Astrocyte (in vitro differentiated cells and primary cell): Measurements from ENCODE around the gene PI4KB. TPM values are rescaled to one million over a fixed set of nuclear protein-coding genes. Genes with fewer than 3 reads are reported as not detected.

Experiments used
- DNase-seq: peaks from one replicate; pipeline ENCODE4 v3.0.0-alpha.2; 2010; ENCODE audit warnings: low read depth
- FAIRE-seq: peaks from 2 replicates; lab custom pipeline; 2011; peaks lifted over from hg19 to GRCh38; lab: Jason Lieb, UNC
- H2AFZ ChIP-seq: 2 replicates; pipeline ENCODE4 v1.6.0; 2012; ENCODE audit warnings: low read depth, low read length, inconsistent platforms
- H3K27ac ChIP-seq: 2 replicates; pipeline ENCODE4 v1.5.1; 2011; ENCODE audit warnings: low read depth, low read length, inconsistent platforms
- H3K27me3 ChIP-seq: 2 replicates; pipeline ENCODE4 v1.6.0; 2011; ENCODE audit warnings: low read length, inconsistent platforms; ENCODE audit not compliant: insufficient read depth
- H3K36me3 ChIP-seq: 2 replicates; pipeline ENCODE4 v1.5.1; 2011; ENCODE audit warnings: low read length, inconsistent platforms; ENCODE audit not compliant: insufficient read depth
- H3K4me1 ChIP-seq: 2 replicates; pipeline ENCODE4 v1.5.1; 2011; ENCODE audit warnings: low read length, inconsistent platforms; ENCODE audit not compliant: insufficient read depth
- H3K4me2 ChIP-seq: 2 replicates; pipeline ENCODE4 v1.6.0; 2012; ENCODE audit warnings: low read length, inconsistent platforms
- H3K4me3 ChIP-seq: 2 replicates; pipeline ENCODE4 v1.5.1; 2011; ENCODE audit warnings: low read depth, mild to moderate bottlenecking, low read length, inconsistent platforms; ENCODE audit not compliant: insufficient read depth
- H3K79me2 ChIP-seq: 2 replicates; pipeline ENCODE4 v1.6.0; 2012; ENCODE audit warnings: mild to moderate bottlenecking, low read length, inconsistent platforms; ENCODE audit not compliant: insufficient read depth
- H3K9ac ChIP-seq: 2 replicates; pipeline ENCODE4 v1.6.0; 2012; ENCODE audit warnings: mild to moderate bottlenecking, low read length, inconsistent platforms
- H3K9me3 ChIP-seq: 2 replicates; pipeline ENCODE4 v1.5.1; 2012; ENCODE audit warnings: low read depth, mild to moderate bottlenecking, low read length, inconsistent platforms; ENCODE audit not compliant: insufficient read depth
- H4K20me1 ChIP-seq: 2 replicates; pipeline ENCODE4 v1.6.0; 2012; ENCODE audit warnings: low read length, inconsistent platforms; ENCODE audit not compliant: insufficient read depth
- H3K27ac Mint-ChIP-seq: one replicate; pipeline ENCODE4 v1.8.0; 2021; ENCODE audit warnings: mild to moderate bottlenecking, mixed read lengths; ENCODE audit not compliant: unreplicated experiment
- H3K27me3 Mint-ChIP-seq: one replicate; pipeline ENCODE4 v1.8.0; 2021; ENCODE audit warnings: low read depth, mixed read lengths; ENCODE audit not compliant: unreplicated experiment
- H3K36me3 Mint-ChIP-seq: one replicate; pipeline ENCODE4 v1.8.0; 2021; ENCODE audit warnings: low read depth, mixed read lengths; ENCODE audit not compliant: unreplicated experiment
- H3K4me1 Mint-ChIP-seq: one replicate; pipeline ENCODE4 v1.8.0; 2021; ENCODE audit warnings: low read depth, mixed read lengths; ENCODE audit not compliant: unreplicated experiment
- H3K4me3 Mint-ChIP-seq: one replicate; pipeline ENCODE4 v1.8.0; 2021; ENCODE audit warnings: mild to moderate bottlenecking, moderate library complexity, mixed read lengths; ENCODE audit not compliant: unreplicated experiment
- H3K9me3 Mint-ChIP-seq: one replicate; pipeline ENCODE4 v1.8.0; 2021; ENCODE audit warnings: mild to moderate bottlenecking, mixed read lengths; ENCODE audit not compliant: unreplicated experiment
- EZH2 ChIP-seq: IDR thresholded peaks from 2 replicates; pipeline ENCODE4 v1.6.1; 2012; ENCODE audit warnings: mild to moderate bottlenecking, low read length, inconsistent platforms; ENCODE audit not compliant: insufficient read depth
- total RNA-seq: library from RNA; stranded (reverse); gene quantifications from 2 replicates; pipeline ENCODE4 v1.2.1, GENCODE V29; 2021
- TF ChIP-seq, protein P1 (sequence below): IDR thresholded peaks from 2 replicates; pipeline ENCODE4 v1.5.1; 2011; ENCODE audit warnings: low read depth, mild to moderate bottlenecking, inconsistent platforms, low read length, moderate library complexity; ENCODE audit not compliant: insufficient read depth

Gene PI4KB
- total RNA-seq, 1 donor from 2014 or later: 67.8 TPM

DNA sequence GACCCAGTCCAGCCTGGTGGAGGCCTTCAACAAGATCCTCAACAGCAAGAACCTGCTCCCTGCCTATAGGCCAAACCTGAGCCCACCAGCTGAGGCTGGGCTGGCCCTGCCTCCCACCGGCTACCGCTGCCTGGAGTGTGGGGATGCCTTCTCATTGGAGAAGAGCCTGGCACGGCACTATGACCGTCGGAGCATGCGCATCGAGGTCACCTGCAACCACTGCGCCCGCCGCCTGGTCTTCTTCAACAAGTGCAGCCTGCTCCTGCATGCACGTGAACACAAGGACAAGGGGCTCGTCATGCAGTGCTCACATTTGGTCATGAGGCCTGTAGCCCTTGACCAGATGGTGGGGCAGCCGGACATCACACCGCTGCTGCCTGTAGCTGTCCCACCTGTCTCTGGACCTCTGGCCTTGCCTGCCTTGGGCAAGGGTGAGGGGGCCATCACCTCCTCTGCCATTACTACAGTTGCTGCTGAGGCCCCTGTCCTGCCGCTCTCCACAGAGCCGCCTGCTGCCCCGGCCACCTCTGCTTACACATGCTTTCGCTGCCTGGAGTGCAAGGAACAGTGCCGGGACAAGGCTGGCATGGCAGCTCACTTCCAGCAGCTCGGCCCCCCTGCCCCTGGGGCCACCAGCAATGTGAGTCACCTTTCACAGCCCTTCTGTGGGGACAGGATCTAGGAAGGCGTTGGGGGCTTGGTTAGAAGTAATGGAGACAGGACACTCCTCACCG is 39.3 kb downstream of the PI4KB start:
- H3K9me3 Mint-ChIP-seq: no peaks in the 10 kb centered on the region
- no peak overlapping the region for H3K4me3 Mint-ChIP-seq
- peaks cover 12% of the 10 kb centered on the region for H3K4me1 Mint-ChIP-seq
- Histone ChIP-seq H3K79me2 (peaks cover 42% of the 10 kb centered on the region), H3K9me3 (no peaks in the 10 kb centered on the region), H3K9ac (no peak overlapping the region), H3K27me3 (no peaks in the 10 kb centered on the region), H3K27ac (no peak overlapping the region), H3K4me3 (no peak overlapping the region), H2AFZ (no peak overlapping the region), H4K20me1 (peaks cover 59% of the 10 kb centered on the region), H3K4me1 (peaks cover 9% of the 10 kb centered on the region), H3K36me3 (peaks cover 14% of the 10 kb centered on the region), H3K4me2 (no peak overlapping the region)
- H3K36me3 Mint-ChIP-seq: peaks cover 37% of the 10 kb centered on the region
- H3K27ac Mint-ChIP-seq: no peak overlapping the region
- DNase-seq (no peak), FAIRE-seq (no peak)
- no peak for TF ChIP-seq EZH2
- TF ChIP-seq, protein P1, sequence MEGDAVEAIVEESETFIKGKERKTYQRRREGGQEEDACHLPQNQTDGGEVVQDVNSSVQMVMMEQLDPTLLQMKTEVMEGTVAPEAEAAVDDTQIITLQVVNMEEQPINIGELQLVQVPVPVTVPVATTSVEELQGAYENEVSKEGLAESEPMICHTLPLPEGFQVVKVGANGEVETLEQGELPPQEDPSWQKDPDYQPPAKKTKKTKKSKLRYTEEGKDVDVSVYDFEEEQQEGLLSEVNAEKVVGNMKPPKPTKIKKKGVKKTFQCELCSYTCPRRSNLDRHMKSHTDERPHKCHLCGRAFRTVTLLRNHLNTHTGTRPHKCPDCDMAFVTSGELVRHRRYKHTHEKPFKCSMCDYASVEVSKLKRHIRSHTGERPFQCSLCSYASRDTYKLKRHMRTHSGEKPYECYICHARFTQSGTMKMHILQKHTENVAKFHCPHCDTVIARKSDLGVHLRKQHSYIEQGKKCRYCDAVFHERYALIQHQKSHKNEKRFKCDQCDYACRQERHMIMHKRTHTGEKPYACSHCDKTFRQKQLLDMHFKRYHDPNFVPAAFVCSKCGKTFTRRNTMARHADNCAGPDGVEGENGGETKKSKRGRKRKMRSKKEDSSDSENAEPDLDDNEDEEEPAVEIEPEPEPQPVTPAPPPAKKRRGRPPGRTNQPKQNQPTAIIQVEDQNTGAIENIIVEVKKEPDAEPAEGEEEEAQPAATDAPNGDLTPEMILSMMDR: no peak
- no peaks in the 10 kb centered on the region for H3K27me3 Mint-ChIP-seq

- Mint-ChIP-seq H3K27ac (no peak overlapping the region), H3K4me3 (no peak overlapping the region), H3K27me3 (no peaks in the 10 kb centered on the region), H3K36me3 (peaks cover 32% of the 10 kb centered on the region), H3K4me1 (peaks cover 12% of the 10 kb centered on the region), H3K9me3 (no peaks in the 10 kb centered on the region)
- Histone ChIP-seq H4K20me1 (peaks cover 59% of the 10 kb centered on the region), H3K27ac (no peak overlapping the region), H3K9me3 (no peaks in the 10 kb centered on the region), H3K4me3 (no peak overlapping the region), H3K27me3 (no peaks in the 10 kb centered on the region), H3K4me1 (peaks cover 9% of the 10 kb centered on the region), H3K4me2 (no peak overlapping the region), H3K36me3 (peaks cover 10% of the 10 kb centered on the region), H2AFZ (no peak overlapping the region), H3K9ac (no peak overlapping the region), H3K79me2 (peaks cover 48% of the 10 kb centered on the region)
- no peak for FAIRE-seq
- TF ChIP-seq EZH2: no peak
- TF ChIP-seq, protein P1: no peak
- DNase-seq: no peak
These were observed 39.9 kb downstream of the PI4KB start for GRCh38 chr1:151287341-151287699.
